GM12878 (cell line): Measurements from ENCODE around the gene LIN52.

Experiments
- BCL3 ChIP-seq: IDR thresholded peaks from 2 replicates; pipeline ENCODE4 v1.6.1; 2011; ENCODE audit warnings: borderline replicate concordance, low read depth, mild to moderate bottlenecking, moderate library complexity, low read length; ENCODE audit not compliant: insufficient read depth, poor library complexity, severe bottlenecking
- EZH2 ChIP-seq: IDR thresholded peaks from 2 replicates; pipeline ENCODE4 v1.6.1; 2012; ENCODE audit warnings: low read depth, mild to moderate bottlenecking, control low read depth, inconsistent platforms, low read length, borderline replicate concordance; ENCODE audit not compliant: control insufficient read depth
- MTA3 ChIP-seq: IDR thresholded peaks from 2 replicates; pipeline ENCODE4 v1.6.1; 2012; ENCODE audit warnings: low read length, inconsistent platforms, borderline replicate concordance
- POLR2AphosphoS5 ChIP-seq: IDR thresholded peaks from 2 replicates; pipeline ENCODE4 v1.6.1; 2011; ENCODE audit warnings: mild to moderate bottlenecking, low read length, inconsistent platforms
- TAF1 ChIP-seq: IDR thresholded peaks from 2 replicates; pipeline ENCODE4 v1.6.1; 2011; ENCODE audit warnings: mild to moderate bottlenecking, low read depth, low read length, borderline replicate concordance

- no peak for TF ChIP-seq MTA3
- no peak for TF ChIP-seq TAF1
- TF ChIP-seq POLR2AphosphoS5 = no peak
- no peak for TF ChIP-seq BCL3
- TF ChIP-seq EZH2 = no peak
Measured at GRCh38 chr14:74219277-74220205, 134.8 kb downstream of the LIN52 start.
